ENCODE measurements around the gene ST6GALNAC6.

GRCh38 chr9:127915801-127916719, 16.7 kb upstream of the ST6GALNAC6 start:
- TF ChIP-seq CTCF (IDR thresholded peaks at IDR 0.05), result no peak
- TF ChIP-seq POLR2A (IDR thresholded peaks at IDR 0.05), result no peak

All from lower leg skin (tissue), 3 donors.